CD4-positive, alpha-beta T cell treated with Interleukin-12 subunit alpha and Interleukin-12 subunit beta, for 1 hour (primary cell): Measurements from ENCODE around the gene CENPL.
"Not testable (repeated sequence)": the region's sequence is repeated elsewhere in the genome, so short reads cannot be mapped to it uniquely, and the experiment has no call there.

ENCODE experiments used
- DNase-seq: peaks from one replicate; pipeline ENCODE4 v3.0.0-alpha.2; 2020

Gene CENPL

DNA sequence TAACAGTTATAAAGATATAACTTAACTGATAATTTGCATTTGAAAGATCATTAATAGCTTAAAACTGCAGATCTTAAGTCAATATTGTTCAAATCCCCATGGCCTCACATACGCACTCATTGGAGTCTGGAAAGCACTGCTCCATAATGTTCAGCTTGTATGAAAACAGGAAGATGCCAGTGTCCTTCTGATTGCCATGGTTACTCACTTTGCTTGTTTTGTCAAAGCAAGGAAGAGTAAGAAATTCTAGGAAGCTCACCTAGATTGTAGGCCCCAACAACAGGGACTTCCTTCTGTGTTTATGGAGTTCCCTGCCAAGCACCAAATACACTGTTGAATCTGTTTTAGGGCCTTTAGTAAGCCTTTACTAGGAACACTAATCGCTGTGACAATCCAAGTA lies 32.2 kb upstream of the CENPL start:
- no peak for DNase-seq

DNA sequence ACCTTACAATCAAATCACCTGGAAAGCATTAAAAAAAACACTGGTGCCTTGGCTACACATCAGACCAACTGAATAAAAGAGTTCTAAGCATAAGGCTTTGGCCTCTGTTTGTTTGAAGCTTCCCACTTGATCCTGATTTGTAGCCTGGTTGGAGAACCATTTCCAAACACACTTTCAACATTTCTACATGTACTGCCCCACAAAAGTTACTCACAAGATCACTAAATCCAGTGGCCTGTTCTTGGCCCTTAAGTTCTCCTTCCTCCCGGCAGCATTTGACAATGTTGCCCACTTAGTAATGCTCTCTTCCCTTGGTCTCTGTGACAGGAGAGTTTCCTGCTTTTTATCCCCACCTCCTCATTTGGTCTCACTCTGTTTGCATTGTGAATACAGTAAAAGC lies 31.3 kb upstream of the CENPL start:
- no peak for DNase-seq

- DNase-seq = no peak
Observed at GRCh38 chr1:173853074-173853473, 28.4 kb upstream of the CENPL start.

DNA sequence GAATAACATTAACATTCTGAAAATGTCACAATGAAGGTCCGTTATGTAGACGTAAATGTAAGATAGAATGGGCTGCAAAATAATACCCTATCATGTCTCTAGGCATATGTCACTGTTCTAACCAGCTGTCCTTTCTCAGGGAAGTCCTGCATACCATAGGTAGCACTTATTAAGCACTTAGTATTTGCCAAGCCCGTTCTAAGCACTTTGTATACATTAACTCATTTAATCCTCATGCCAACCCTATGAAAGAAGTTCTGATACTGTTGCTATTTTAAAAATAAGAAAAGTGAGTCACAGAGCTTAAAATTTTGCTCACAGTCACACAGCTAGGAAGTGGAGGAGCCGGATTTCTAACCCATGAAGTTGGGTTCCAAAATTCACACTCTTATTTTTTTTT lies 27.4 kb upstream of the CENPL start:
- no peak for DNase-seq

GRCh38 chr1:173832748-173833147 lies 8.1 kb upstream of the CENPL start:
- no peak for DNase-seq

GRCh38 chr1:173827611-173828010 lies 2.9 kb upstream of the CENPL start:
- no peak for DNase-seq

GRCh38 chr1:173823781-173824314 lies 835 bp downstream of the CENPL start:
- no peak for DNase-seq

- no peak for DNase-seq
Observed at GRCh38 chr1:173821680-173822079, 3.0 kb downstream of the CENPL start.

DNA sequence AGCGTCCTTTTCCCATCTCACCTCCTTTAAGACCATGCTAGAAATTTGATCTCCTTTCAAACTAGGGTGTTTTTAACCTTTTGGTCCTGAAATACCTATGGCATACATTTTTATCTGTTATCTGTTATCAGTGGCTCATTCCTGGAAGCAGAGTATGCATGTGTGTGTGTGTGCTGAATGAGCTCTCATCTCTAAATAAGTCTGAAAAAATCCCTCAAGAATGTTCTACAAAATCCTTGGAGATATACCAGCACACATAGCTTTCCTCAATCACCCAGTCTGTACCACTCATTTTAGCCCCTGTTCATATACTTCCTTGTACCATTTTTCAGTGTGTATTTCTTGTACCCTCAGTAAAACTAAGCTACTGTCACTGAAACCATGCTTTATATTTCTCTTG lies 6.2 kb downstream of the CENPL start:
- DNase-seq = no peak

DNA sequence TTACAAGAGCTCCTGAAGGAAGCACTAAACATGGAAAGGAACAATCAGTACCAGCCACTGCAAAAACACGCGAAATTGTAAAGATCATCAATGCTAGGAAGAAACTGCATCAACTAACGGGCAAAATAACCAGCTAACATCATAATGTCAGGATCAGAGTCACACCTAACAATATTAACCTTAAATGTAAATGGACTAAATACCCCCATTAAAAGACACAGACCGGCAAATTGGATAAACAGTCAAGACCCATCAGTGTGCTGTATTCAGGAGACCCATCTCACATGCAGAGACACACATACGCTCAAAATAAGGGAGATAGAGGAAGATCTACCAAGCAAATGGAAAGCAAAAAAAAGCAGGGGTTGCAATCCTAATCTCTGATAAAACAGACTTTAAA lies 11.0 kb downstream of the CENPL start:
- DNase-seq = not testable (repeated sequence)

- DNase-seq = no peak
Observed at GRCh38 chr1:173802961-173803360, 21.7 kb downstream of the CENPL start.

DNA sequence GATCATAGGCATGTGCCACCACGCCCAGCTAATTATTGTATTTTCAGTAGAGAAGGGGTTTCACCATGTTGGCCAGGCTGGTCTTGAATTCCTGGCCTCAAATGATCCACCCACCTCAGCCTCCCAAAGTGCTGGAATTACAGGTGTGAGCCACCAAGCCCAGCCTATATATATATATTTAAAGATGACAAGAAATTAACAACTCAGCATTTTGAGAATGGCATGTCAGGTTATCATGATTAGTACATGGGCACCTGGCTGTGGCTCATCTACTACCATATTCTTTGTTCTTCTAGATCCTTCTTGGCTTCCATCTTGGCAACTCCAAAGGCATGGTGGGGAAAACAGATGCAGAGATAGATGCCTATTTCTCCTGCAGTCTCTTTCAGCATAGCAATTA lies 24.7 kb downstream of the CENPL start:
- not testable (repeated sequence) for DNase-seq

DNA sequence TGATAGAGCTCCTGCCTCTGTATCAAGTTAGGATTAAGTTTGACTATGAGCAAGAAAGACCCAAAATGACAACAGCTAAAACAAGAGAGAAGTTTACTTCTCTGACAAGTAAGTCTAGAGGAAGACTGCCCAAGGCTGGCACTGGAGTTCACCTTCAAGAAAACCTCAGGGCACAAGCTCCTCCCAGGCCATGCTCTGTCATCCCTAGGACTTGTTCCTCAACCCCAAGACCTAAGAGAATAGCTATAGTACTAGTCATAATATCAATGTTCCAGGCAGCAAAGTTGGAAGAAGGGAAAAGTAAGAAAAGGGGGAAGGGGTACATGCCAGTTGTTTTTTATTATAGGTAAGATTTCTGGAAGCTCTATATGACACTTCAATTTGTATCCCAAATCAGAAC lies 26.6 kb downstream of the CENPL start:
- DNase-seq = no peak

DNA sequence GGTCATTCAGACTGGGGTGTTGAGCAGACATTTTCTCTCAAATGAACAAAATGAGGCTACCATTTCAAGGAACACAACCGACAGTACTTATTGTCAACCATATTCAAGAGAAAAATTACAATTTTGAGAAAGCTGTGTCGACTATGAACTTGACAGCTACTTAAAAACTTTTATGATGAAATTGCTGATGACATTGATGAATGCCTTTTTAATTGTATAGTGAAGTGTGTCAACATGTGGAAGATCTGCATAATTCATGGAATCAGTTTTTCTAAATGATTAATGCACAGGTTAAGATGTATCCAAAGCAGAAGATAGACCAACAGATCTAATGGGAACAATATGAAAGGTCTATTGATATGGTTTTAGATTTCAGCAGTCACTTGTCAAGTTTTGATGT lies 34.8 kb downstream of the CENPL start:
- no peak for DNase-seq

DNA sequence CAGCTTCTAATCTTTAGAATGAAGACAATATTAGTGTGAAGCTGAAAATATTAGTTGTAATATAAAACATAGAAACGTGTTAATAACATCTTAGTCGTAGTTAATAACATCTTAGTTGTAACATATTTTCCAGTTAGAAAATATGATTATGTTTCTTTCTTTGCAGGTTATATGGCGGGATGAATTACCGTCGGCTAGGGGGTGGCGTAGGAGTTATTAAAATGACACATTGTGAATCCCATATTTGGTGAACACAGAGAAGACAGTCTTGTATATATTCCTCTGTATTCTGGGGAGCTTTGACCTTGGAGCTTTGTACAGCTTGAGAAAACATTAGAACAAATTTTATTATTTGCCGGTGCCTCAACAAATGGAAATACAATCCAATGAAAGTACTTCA lies 39.7 kb downstream of the CENPL start:
- DNase-seq = no peak

DNA sequence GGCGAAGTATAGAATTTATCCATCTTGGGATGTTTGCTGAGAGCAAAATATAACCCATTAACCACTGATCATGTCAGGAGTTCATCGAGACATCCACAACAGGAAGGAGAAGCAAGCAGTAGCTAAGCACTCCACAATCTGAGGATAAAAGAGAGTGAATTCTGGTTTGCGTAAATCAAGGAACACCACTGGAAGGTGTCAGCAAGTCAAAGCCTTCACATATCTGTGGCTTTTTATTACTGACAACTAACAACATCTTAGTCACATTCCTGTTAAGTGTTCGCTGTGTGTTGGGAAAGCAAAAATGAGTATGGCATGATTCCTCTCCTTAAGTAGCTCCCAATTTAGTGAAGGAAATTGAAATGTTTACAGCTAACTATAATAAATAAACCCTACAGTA lies 44.7 kb downstream of the CENPL start:
- no peak for DNase-seq

DNA sequence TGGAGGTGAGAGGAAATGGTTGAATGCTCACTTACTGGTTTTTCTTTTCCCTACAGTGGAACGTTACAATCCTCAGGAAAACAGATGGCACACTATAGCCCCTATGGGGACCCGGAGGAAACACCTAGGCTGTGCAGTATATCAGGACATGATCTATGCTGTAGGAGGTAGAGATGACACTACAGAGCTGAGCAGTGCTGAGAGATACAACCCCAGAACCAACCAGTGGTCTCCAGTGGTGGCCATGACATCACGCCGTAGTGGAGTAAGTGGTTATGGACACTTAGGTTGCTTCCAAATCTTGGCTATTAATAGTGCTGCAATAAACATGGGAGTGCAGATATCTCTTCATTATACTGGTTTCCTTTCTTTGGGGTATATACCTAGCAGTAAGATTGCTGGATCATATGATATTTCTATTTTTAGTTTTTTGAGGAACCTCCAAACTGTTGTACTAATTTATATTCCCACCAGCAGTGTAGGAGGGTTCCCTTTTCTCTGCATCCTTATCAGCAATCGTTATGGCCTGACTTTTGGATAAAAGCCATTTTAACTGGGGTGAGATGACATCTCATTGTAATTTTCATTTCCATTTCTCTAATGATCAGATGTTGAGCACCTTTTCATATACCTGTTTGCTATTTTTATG lies 49.0 kb downstream of the CENPL start:
- DNase-seq = no peak

- DNase-seq = no peak
Observed at GRCh38 chr1:173771560-173771959, 53.1 kb downstream of the CENPL start.

GRCh38 chr1:173770330-173770729 lies 54.4 kb downstream of the CENPL start:
- peak; percentile 2 for DNase-seq

DNA sequence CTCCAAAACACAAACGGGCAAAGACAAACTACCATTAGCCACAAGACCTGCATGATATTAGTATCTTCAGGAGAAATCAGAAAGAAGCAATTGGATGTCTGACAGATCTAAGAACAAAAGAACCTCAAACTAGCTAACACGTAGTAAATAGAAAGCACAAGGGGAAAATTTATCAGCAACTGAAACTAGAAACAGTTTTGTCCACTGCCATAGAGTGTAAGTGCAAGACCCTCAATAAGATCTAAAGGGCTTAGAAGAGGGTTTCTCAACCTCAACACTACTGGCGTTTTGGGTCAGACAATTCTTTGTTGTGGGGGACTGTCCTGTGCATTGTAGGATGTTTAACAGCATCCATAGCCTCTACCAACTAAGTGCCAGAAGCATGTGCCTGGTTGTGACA lies 55.9 kb downstream of the CENPL start:
- no peak for DNase-seq

GRCh38 chr1:173768206-173768605 lies 56.5 kb downstream of the CENPL start:
- DNase-seq = no peak

DNA sequence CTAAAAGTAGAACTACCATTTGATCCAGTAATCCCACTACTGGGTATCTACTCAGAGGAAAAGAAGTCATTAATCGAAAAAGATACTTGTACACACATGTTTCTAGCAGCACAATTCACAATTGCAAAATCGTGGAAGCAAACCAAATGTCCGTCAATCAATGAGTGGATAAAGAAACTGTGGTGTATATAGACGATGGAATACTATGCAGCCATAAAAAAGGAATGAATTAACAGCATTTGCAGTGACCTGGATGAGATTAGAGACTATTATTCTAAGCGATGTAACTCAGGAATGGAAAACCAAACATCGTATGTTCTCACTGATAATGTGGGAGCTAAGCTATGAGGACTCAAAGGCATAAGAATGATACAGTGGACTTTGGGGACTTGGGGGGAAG lies 60.4 kb downstream of the CENPL start:
- DNase-seq = not testable (repeated sequence)

GRCh38 chr1:173758980-173759379 lies 65.7 kb downstream of the CENPL start:
- no peak for DNase-seq

- no peak for DNase-seq
Observed at GRCh38 chr1:173758110-173758509, 66.6 kb downstream of the CENPL start.

DNA sequence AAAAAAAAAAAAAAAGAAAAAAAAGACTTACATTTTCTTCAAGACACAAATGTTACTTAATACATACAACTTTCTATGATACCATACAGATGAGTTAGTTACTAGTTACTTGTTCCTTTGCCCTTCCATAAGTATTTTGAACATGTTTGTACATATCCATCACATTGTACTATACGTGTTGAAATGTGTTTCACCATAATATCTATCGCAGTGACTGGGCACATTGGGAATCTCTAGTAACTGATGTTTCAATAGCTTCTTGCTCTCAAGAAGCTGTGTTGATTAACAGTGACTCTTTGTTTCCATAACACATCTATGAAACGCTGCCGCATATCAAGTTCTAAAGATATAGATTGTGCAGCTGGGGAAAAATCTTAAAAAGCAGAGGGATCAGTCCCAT lies 67.0 kb downstream of the CENPL start:
- no peak for DNase-seq
